Natural killer cell (primary cell): ENCODE results near the gene LARGE1. TPM values are rescaled to one million over a fixed set of nuclear protein-coding genes. Genes with fewer than 3 reads are reported as not detected.

Experiments used
- ATAC-seq, 3 donors: fragments of 150-1000 bp in 2 of 3; fragments of 200-7000 bp in 1 of 3; cut with Tn5 transposase; 1 replicate in 1 of 3; 2 replicates in 2 of 3; pipeline ENCODE4 v1.10.0; 2021; ENCODE audit warnings: mild to moderate bottlenecking in 2 of 3, moderate library complexity in 2 of 3
- DNase-seq, 2 donors: peaks; one replicate each; pipeline versions ENCODE4 v3.0.0 to v3.0.0-alpha.2; 2013 to 2021; ENCODE audit warnings: mixed read lengths in 1 of 2
- H3K27ac ChIP-seq: one replicate; pipeline ENCODE4 v1.5.1; 2013; ENCODE audit warnings: mild to moderate bottlenecking, low read length
- H3K27me3 ChIP-seq: one replicate; pipeline ENCODE4 v1.6.1; 2013; ENCODE audit warnings: low read length; ENCODE audit not compliant: control insufficient read depth, insufficient read depth
- H3K36me3 ChIP-seq: one replicate; pipeline ENCODE4 v1.6.1; 2013; ENCODE audit warnings: low read length; ENCODE audit not compliant: control insufficient read depth, insufficient read depth
- H3K4me1 ChIP-seq: one replicate; pipeline ENCODE4 v1.6.1; 2013; ENCODE audit warnings: low read length; ENCODE audit not compliant: control insufficient read depth, insufficient read depth
- H3K4me3 ChIP-seq: one replicate; pipeline ENCODE4 v1.5.1; 2013; ENCODE audit warnings: low read length
- H3K9me3 ChIP-seq: one replicate; pipeline ENCODE4 v1.6.1; 2013; ENCODE audit warnings: low read length; ENCODE audit not compliant: control insufficient read depth, insufficient read depth
- H3K27ac Mint-ChIP-seq, 2 donors: one replicate each; pipeline ENCODE4 v1.8.0; 2022; ENCODE audit warnings: mild to moderate bottlenecking in 2 of 2, mixed read lengths in 2 of 2, moderate library complexity in 1 of 2
- H3K27me3 Mint-ChIP-seq, 2 donors: one replicate each; pipeline ENCODE4 v1.8.0; 2022; ENCODE audit warnings: low read depth in 2 of 2, mixed read lengths in 2 of 2
- H3K36me3 Mint-ChIP-seq: one replicate; pipeline ENCODE4 v1.8.0; 2022; ENCODE audit warnings: mixed read lengths
- H3K4me1 Mint-ChIP-seq, 2 donors: one replicate each; pipeline ENCODE4 v1.8.0; 2022; ENCODE audit warnings: mixed read lengths in 2 of 2
- H3K4me3 Mint-ChIP-seq: one replicate; pipeline ENCODE4 v1.8.0; 2022; ENCODE audit warnings: mild to moderate bottlenecking, moderate library complexity, mixed read lengths
- H3K9me3 Mint-ChIP-seq, 2 donors: one replicate each; pipeline ENCODE4 v1.8.0; 2022; ENCODE audit warnings: mixed read lengths in 2 of 2
- CTCF ChIP-seq: fragments of 200-600 bp; IDR thresholded peaks from one replicate; pipeline ENCODE4 v1.8.0; 2022; ENCODE audit warnings: antibody characterized with exemption
- WGBS: methylation state at CpG from one replicate; pipeline ENCODE4 v1.1.7; 2013; ENCODE audit warnings: missing lambda C conversion rate; ENCODE audit not compliant: insufficient coverage; 5-methylcytosine and 5-hydroxymethylcytosine counted together
- intact Hi-C: fragments of 100-400 bp; cut with micrococcal nuclease; formaldehyde crosslinking; loops from one replicate; pipeline ENCODE4 v1.14.2; 2022
- total RNA-seq, 4 donors: library from RNA; stranded (reverse); fragments of 120-200 nt in 1 of 4; gene quantifications; one replicate each; pipeline versions ENCODE4 v1.2.3 to v1.2.4, GENCODE V29; 2013 to 2022

The LARGE1 gene
- total RNA-seq, 3 donors from 2014 or later (not counting 1 experiment from before 2014, with no cell fraction given): 2.6 to 11.6 (median 4.1) TPM

DNA sequence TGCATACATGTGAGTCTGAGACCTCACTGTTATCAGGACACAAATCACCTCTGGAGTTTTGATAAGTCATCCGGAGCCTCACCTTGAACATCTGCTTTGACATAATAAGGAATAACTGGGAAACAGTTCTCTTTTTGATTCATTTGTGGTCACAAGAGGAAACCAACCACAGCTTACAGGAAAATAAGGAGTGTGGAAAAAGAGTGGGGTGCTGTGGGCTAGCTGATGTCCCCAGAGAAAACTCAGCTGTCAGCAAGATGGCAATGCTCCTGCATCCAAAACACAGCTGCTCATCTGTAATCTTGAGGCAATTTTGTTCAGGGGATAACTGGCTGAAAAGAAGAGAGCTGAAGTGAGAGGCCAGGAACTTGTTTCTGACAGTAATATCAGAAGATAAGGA, 445.7 kb downstream of the LARGE1 start:
- no peak overlapping the region for H3K27ac ChIP-seq
- WGBS: no CpG with 5 or more reads among the region's 1 CpG
- Mint-ChIP-seq H3K27ac (no peak overlapping the region), H3K4me3 (no peak overlapping the region), H3K4me1 (no peaks in the 10 kb centered on the region), H3K36me3 (no peaks in the 10 kb centered on the region), H3K27me3 (no peaks in the 10 kb centered on the region), H3K9me3 (no peaks in the 10 kb centered on the region)
- ATAC-seq (no peak), DNase-seq (no peak)
- no peaks in the 10 kb centered on the region for H3K36me3 ChIP-seq
- H3K4me1 ChIP-seq: no peaks in the 10 kb centered on the region
- H3K9me3 ChIP-seq: no peaks in the 10 kb centered on the region
- intact Hi-C loops: no loop called here
- no peak overlapping the region for H3K4me3 ChIP-seq
- no peak for TF ChIP-seq CTCF
- H3K27me3 ChIP-seq: no peaks in the 10 kb centered on the region

DNA sequence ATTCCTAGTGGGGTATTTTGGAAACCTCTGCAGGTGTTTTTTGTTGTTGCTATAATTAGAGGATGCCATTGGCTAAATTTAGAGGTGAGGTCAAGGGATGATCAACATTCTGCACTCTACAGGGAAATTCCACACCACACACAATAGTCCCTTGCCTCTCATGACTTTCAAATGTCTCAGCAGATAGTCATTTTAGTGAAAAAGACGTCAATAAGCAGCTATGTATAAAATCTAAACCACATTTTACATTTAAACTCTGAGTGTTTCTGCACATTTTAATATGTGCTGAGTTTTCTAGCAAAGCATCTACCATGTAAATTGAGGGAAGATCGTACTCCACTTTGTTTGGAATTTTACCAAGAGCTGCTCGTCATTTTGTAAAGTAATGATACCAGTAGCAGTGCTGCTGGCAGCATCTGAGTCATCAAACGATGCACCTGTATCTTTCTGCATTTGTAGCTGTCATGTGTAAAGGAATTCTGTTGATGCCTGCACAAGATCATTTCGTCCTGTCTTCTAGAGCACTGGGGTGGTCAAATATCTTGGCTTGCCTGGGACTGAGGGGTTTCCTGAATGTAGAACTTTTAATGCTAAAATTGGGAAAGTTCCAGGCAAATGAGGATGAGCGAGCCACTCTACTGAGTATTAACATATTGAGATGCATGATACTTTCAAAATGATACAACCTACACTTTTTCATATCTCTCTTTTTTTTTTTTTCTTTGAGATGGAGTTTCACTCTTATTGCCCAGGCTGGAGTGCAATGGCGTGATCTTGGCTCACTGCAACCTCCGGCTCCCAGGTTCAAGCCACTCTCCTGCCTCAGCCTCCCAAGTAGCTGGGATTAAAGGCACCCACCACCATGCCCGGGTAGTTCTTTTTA, 447.6 kb downstream of the LARGE1 start:
- H3K4me3 Mint-ChIP-seq: no peak overlapping the region
- no peak overlapping the region for H3K27ac Mint-ChIP-seq
- 83% methylated on average over 7 of the region's 9 CpGs for WGBS
- Histone ChIP-seq H3K27ac (no peak overlapping the region), H3K27me3 (no peaks in the 10 kb centered on the region), H3K4me1 (no peaks in the 10 kb centered on the region), H3K4me3 (no peak overlapping the region), H3K36me3 (no peaks in the 10 kb centered on the region), H3K9me3 (no peaks in the 10 kb centered on the region)
- H3K4me1 Mint-ChIP-seq: no peaks in the 10 kb centered on the region
- intact Hi-C loops: no loop called here
- no peaks in the 10 kb centered on the region for H3K36me3 Mint-ChIP-seq
- ATAC-seq (no peak), DNase-seq (no peak)
- H3K27me3 Mint-ChIP-seq: peaks cover 0 to 3% of the 10 kb centered on the region in 2 donors
- H3K9me3 Mint-ChIP-seq: peaks cover 0 to 2% of the 10 kb centered on the region in 2 donors
- no peak for TF ChIP-seq CTCF

- no peak overlapping the region for H3K4me3 ChIP-seq
Measured at GRCh38 chr22:33470456-33470855, 449.8 kb downstream of the LARGE1 start.

More at GRCh38 chr22:33470456-33470855, 449.8 kb downstream of the LARGE1 start:
- intact Hi-C loops: no loop called here
- Histone ChIP-seq H3K4me1 (no peaks in the 10 kb centered on the region), H3K27me3 (no peaks in the 10 kb centered on the region), H3K36me3 (no peaks in the 10 kb centered on the region), H3K9me3 (no peaks in the 10 kb centered on the region), H3K27ac (no peak overlapping the region)
- H3K27ac Mint-ChIP-seq: no peak overlapping the region
- WGBS: 64% methylated on average over 6 of the region's 6 CpGs
- ATAC-seq (no peak), DNase-seq (no peak)
- H3K4me3 Mint-ChIP-seq: no peak overlapping the region
- no peaks in the 10 kb centered on the region for H3K4me1 Mint-ChIP-seq
- H3K9me3 Mint-ChIP-seq: peaks cover 0 to 4% of the 10 kb centered on the region in 2 donors
- H3K27me3 Mint-ChIP-seq: peaks cover 0 to 3% of the 10 kb centered on the region in 2 donors
- no peak for TF ChIP-seq CTCF
- no peaks in the 10 kb centered on the region for H3K36me3 Mint-ChIP-seq
